ENCODE results near the gene MYBL2. TPM values are rescaled to one million over a fixed set of nuclear protein-coding genes. Genes with fewer than 3 reads are reported as not detected.

MYBL2 gene
- total RNA-seq, 1 experiment from 2014 or later, result 159 TPM

GRCh38 chr20:43749734-43750294 lies 82.9 kb downstream of the MYBL2 start:
- no peaks in the 10 kb centered on the region for H3K79me2 ChIP-seq (ENCODE audit: insufficient read depth, low read length)
- H3K23ac ChIP-seq (ENCODE audit: insufficient read length, low read depth, low read length), result no peak overlapping the region
- no peak overlapping the region for H2BK15ac ChIP-seq (ENCODE audit: low read depth, low read length)
- no peak overlapping the region for H3K14ac ChIP-seq (ENCODE audit: insufficient read depth, low read length)
- H2BK5ac ChIP-seq (ENCODE audit: insufficient read length, low read length), result no peak overlapping the region
- H4K5ac ChIP-seq (ENCODE audit: insufficient read length, low read depth, low read length), result no peak overlapping the region
- peak overlapping the region; percentile 81 for H2AFZ ChIP-seq (ENCODE audit: low read length)
- H3K23me2 ChIP-seq (ENCODE audit: insufficient read length, low read depth, low read length, poor library complexity, severe bottlenecking), result no peaks in the 10 kb centered on the region
- H3K9me3 Mint-ChIP-seq, result no peaks in the 10 kb centered on the region; a peak in 1 of 5 replicates
- no peak overlapping the region for H4K8ac ChIP-seq (replicated peaks; ENCODE audit: insufficient read length, low read depth, low read length)
- no peak overlapping the region for H3K18ac ChIP-seq (ENCODE audit: insufficient read length, low read depth, low read length)
- H3K27me3 ChIP-seq (ENCODE audit: insufficient read depth, low read length), result no peaks in the 10 kb centered on the region
- no peak overlapping the region for H2BK20ac ChIP-seq (ENCODE audit: low read depth, low read length, poor library complexity, severe bottlenecking)
- H2AK5ac ChIP-seq (ENCODE audit: insufficient read length, low read length), result no peak overlapping the region
- WGBS (ENCODE audit: extremely low coverage, insufficient read length, low lambda C conversion rate), result no CpG with 5 or more reads among the region's 23 CpGs
- H3K36me3 Mint-ChIP-seq (ENCODE audit: insufficient read depth in 1 of 3, low read depth in 3 of 3), result no peaks in the 10 kb centered on the region
- peak; percentile 82 for DNase-seq
- no peak overlapping the region for H2BK120ac ChIP-seq (ENCODE audit: low read depth, low read length, poor library complexity, severe bottlenecking)
- no peaks in the 10 kb centered on the region for H3K79me1 ChIP-seq (ENCODE audit: insufficient read depth, low read depth, low read length, poor library complexity, severe bottlenecking)
- peak overlapping the region in 1 of 3 experiments; percentile 54; a peak in 1 of 7 replicates for H3K27ac Mint-ChIP-seq
- H3T11ph ChIP-seq (ENCODE audit: low read length), result no peak overlapping the region
- no peak overlapping the region for H3K4me2 ChIP-seq (ENCODE audit: insufficient read depth, insufficient read length, low read length)
- no peak overlapping the region for H2BK12ac ChIP-seq (ENCODE audit: insufficient read length, low read depth, low read length)
- no peak overlapping the region for H3K4ac ChIP-seq (ENCODE audit: low read depth, low read length)
- no peak overlapping the region for H3K9ac ChIP-seq (ENCODE audit: extremely low read depth, insufficient read length, low read length)
- no peaks in the 10 kb centered on the region for H3K4me1 ChIP-seq (ENCODE audit: insufficient read depth, low read length)
- no peaks in the 10 kb centered on the region for H3K9me3 ChIP-seq (ENCODE audit: control insufficient read depth, low read depth, low read length)
- H3K4me3 Mint-ChIP-seq, result no peak overlapping the region; a peak in 1 of 5 replicates
- peaks cover 13 to 25% of the 10 kb centered on the region in 2 experiments for H3K4me1 Mint-ChIP-seq
- H3K27me3 Mint-ChIP-seq (ENCODE audit: low read depth), result peaks cover 9% of the 10 kb centered on the region
- no peaks in the 10 kb centered on the region for H4K20me1 ChIP-seq (ENCODE audit: control insufficient read depth, insufficient read depth, insufficient read length)
- H3K56ac ChIP-seq (ENCODE audit: insufficient read length, low read depth, low read length), result no peak overlapping the region
- H3K27ac ChIP-seq (ENCODE audit: insufficient read length, low read depth, low read length), result no peak overlapping the region
- TF ChIP-seq CTCF (conservative IDR thresholded peaks at IDR 0.05), result peak; percentile 100
- H4K91ac ChIP-seq (ENCODE audit: insufficient read length, low read depth, low read length), result no peak overlapping the region

All from H9 (cell line).